H54 (cell line): ENCODE measurements around the gene IQSEC3.
"Not testable (repeated sequence)": the region's sequence is repeated elsewhere in the genome, so short reads cannot be mapped to it uniquely, and the experiment has no call there.

ENCODE experiments used
- DNase-seq: peaks from one replicate; pipeline ENCODE4 v3.0.0; 2011; ENCODE audit warnings: low spot score, mixed read lengths; ENCODE audit not compliant: insufficient read length
- FAIRE-seq: peaks from 3 replicates; lab custom pipeline; 2011; peaks lifted over from hg19 to GRCh38; lab: Jason Lieb, UNC
- POLR2A ChIP-seq: IDR thresholded peaks from 2 replicates; pipeline ENCODE4 v1.6.1; 2011; ENCODE audit warnings: low read depth, mild to moderate bottlenecking, low read length

IQSEC3 gene

GRCh38 chr12:131732-132495 lies 65.3 kb downstream of the IQSEC3 start:
- peak; percentile 65 for DNase-seq
- no peak for TF ChIP-seq POLR2A
- FAIRE-seq: no peak

GRCh38 chr12:133616-134232 lies 67.2 kb downstream of the IQSEC3 start:
- DNase-seq, FAIRE-seq: not testable (repeated sequence)

- no peak for DNase-seq
- FAIRE-seq: no peak
Measured at GRCh38 chr12:135138-135537, 68.6 kb downstream of the IQSEC3 start.

DNA sequence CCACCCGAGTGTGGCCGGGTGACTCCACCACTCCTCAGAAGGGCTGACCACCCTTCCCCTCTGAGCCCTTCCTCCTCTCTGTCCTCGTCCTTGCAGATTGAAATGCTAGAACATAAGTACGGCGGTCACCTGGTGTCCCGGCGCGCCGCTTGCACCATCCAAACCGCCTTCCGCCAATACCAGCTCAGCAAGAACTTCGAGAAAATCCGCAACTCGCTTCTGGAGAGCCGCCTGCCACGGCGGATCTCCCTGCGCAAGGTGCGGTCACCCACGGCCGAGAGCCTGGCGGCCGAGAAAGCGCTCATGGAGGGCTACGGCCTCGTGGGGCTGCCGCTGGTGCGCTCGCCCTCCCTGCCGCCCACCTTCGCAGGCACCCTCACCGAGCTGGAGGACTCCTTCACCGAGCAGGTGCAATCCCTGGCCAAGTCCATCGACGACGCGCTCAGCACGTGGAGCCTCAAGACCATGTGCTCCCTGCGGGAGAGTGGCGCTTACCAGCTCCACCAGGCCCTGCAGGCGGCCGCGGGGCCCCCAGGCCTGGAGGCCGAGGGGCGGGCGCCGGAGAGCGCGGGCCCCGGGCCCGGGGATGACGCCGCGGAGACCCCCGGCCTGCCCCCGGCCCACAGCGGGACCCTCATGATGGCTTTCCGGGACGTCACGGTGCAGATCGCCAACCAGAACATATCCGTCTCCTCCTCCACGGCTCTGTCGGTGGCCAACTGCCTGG lies 71.8 kb downstream of the IQSEC3 start:
- DNase-seq (no peak), FAIRE-seq (no peak)
- no peak for TF ChIP-seq POLR2A

More at GRCh38 chr12:135138-135537, 68.6 kb downstream of the IQSEC3 start:
- no peak for TF ChIP-seq POLR2A

GRCh38 chr12:138898-139534 lies 72.4 kb downstream of the IQSEC3 start:
- no peak for FAIRE-seq
- DNase-seq: no peak
- TF ChIP-seq POLR2A: no peak

- no peak for TF ChIP-seq POLR2A
- FAIRE-seq (no peak), DNase-seq (no peak)
Measured at GRCh38 chr12:139585-139984, 73.0 kb downstream of the IQSEC3 start.

DNA sequence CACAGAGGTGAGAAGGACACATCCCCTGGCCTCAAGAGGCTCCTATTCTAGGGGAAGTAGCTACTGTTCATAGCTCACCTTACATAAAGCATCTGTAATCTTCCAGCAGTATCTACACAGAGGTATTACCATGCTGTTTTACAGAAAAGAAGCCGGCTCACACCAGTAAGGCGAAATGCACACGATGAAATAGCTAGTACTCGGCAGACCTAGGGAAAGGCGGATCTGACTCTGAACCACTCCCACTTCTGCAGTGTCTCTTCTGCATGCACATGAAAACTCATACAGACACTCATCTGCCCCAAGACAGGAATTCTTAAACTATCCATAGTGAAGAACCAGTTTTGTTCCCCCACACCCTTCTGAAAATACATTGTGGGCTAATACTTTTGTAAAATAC lies 73.6 kb downstream of the IQSEC3 start:
- TF ChIP-seq POLR2A: no peak
- no peak for DNase-seq
- no peak for FAIRE-seq

DNA sequence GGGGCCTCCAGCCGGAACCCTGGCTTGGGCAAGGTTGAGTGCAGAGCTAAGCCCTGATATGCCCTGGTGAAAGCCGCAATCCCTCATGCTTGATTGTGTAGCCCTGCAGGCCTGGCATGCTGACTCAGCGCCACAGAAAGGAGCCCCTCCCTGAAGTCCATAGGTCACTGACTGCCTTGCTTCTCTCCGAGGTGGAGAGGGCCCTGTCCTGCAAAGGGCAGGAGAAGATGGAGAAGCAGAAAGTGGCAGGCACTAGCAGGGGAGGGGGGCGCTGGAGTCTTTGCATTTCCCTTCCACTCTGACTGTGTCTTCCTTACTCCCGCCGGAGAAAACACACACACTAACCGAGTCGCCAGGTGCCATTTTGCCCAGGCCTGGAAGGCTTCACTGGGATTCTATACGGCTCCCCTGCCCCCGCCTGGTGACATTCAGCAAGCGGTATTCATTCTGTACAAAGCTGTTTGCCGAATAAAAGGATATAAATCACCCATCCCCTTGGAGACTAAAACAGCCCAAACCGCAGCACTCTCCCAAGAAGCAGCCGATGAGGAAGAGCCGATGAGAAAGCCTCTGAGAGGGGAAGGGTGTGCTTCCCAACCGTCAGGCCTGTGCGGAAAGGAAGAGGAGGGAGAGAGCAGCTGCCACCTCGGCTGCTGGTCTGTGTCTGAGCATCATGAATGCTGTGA lies 77.5 kb downstream of the IQSEC3 start:
- no peak for TF ChIP-seq POLR2A
- no peak for DNase-seq
- no peak for FAIRE-seq

GRCh38 chr12:144650-145284 lies 78.2 kb downstream of the IQSEC3 start:
- no peak for TF ChIP-seq POLR2A
- FAIRE-seq: no peak
- DNase-seq: no peak

DNA sequence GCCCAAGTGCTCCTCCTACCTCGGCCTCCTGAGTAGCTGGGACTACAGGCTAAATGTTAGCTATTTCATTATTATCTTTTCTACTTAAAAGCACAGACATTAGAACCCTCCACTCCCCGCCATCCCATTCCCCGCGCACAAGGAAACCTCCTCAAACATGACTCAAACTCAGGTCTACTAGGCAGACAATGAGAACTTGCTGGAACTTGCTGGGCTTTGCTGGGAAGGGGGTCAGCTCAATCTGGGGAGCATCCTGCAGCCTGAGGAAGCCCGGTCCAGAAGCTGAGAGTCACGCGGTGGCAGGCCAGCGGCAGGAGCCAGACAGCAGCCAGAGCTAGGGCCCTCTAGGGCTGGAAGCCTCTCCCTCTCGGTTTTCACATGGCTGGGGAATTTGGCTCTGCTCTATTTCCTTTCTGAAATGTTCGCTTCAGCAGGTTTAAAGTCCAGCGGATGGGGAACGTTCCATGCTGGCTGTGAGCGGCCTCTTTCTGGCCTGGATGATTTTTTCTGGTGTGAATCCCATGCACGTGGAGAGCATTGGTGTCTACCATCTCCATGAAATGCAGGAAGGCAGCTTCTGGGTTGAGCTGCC lies 78.9 kb downstream of the IQSEC3 start:
- TF ChIP-seq POLR2A: no peak
- no peak for FAIRE-seq

GRCh38 chr12:147242-147641 lies 80.7 kb downstream of the IQSEC3 start:
- no peak for TF ChIP-seq POLR2A
- FAIRE-seq (no peak), DNase-seq (no peak)

More for the DNA sequence above, 78.9 kb downstream of the IQSEC3 start:
- no peak for DNase-seq

DNA sequence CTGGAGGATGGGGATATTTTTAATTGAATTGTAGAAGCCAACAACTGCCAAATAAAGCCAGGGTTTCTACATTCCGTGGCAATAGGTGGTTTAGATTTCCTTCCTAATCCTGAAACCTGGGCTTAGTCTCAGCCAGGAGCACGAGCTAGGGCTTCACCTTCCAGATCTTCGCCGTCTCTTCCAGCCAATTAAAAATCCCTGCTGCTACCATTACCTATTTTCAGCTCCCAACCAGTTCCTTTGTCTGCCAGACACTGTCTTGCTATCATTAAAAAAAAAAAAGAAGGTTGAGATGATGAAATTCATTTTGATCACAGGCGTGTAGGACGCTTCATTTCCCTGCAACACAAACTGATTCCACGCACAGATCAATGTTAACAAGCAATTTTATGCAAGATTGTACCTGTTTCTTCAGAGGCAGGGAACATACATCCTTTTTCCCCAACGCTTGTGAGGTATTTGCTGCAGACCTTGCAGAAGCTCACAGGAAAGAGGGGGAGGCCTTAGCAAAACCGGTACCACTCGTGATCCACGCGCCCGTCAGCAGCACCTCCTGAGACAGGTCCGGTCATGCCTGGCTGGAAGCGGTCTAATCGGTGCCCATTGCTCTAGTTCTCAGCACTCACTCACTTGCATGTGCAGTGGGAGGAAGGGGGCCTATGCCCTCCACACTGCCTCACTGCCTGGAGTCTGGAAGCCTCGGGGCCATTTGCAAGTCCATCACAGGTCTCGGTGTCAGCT lies 82.3 kb downstream of the IQSEC3 start:
- FAIRE-seq: no peak
- TF ChIP-seq POLR2A: no peak
- no peak for DNase-seq
